PFSK-1 (cell line): ENCODE results near the gene CDK13.

Experiments
- FOXP2 ChIP-seq: optimal IDR thresholded peaks from 2 replicates; pipeline ENCODE3; 2011; ENCODE audit warnings: borderline replicate concordance, control low read depth, inconsistent platforms; ENCODE audit not compliant: insufficient read depth; ENCODE audit errors: extremely low read length, extremely low read depth
- POLR2AphosphoS5 ChIP-seq: IDR thresholded peaks from 2 replicates; pipeline ENCODE4 v1.6.1; 2012; ENCODE audit warnings: low read depth, mild to moderate bottlenecking, control low read depth, low read length, moderate library complexity
- SIN3A ChIP-seq: IDR thresholded peaks from 2 replicates; pipeline ENCODE4 v1.6.1; 2012; ENCODE audit warnings: mild to moderate bottlenecking, low read length, moderate library complexity, borderline replicate concordance; ENCODE audit not compliant: insufficient read depth
- TAF1 ChIP-seq: IDR thresholded peaks from 2 replicates; pipeline ENCODE4 v1.6.1; 2012; ENCODE audit warnings: low read length, control low read depth, borderline replicate concordance; ENCODE audit not compliant: insufficient read depth
- TF ChIP-seq, protein P1 (sequence below), 2 experiments: IDR thresholded peaks; 2 replicates each; pipeline versions ENCODE4 v1.6.1 to v1.8.0; 2011 to 2012; ENCODE audit warnings: low read depth in 2 of 2, low read length in 2 of 2, control low read depth in 1 of 2, inconsistent platforms in 1 of 2, mild to moderate bottlenecking in 1 of 2, moderate library complexity in 1 of 2; ENCODE audit not compliant: insufficient read depth in 1 of 2

CDK13 gene

DNA sequence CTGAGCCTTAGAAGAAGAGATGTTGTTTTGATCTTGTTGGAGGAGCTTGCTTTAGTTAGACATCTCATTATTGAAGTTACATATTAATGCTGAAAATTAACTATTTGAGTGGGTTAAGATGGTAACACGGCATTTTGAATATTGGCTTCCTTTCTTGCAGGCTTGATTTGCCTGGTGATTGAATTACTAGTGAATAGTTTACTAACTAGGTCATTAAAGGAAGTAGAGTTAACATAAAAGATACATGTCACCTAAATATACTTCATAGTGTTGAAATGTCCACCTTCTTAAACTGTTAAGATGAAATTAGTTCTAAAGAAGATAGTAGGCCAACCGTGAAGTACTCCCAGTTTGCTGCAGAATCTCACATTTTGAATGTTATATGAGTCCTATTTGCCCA is 165.9 kb downstream of the CDK13 start:
- TF ChIP-seq POLR2AphosphoS5 (no peak), FOXP2 (no peak), SIN3A (no peak), TAF1 (no peak)
- TF ChIP-seq, protein P1, sequence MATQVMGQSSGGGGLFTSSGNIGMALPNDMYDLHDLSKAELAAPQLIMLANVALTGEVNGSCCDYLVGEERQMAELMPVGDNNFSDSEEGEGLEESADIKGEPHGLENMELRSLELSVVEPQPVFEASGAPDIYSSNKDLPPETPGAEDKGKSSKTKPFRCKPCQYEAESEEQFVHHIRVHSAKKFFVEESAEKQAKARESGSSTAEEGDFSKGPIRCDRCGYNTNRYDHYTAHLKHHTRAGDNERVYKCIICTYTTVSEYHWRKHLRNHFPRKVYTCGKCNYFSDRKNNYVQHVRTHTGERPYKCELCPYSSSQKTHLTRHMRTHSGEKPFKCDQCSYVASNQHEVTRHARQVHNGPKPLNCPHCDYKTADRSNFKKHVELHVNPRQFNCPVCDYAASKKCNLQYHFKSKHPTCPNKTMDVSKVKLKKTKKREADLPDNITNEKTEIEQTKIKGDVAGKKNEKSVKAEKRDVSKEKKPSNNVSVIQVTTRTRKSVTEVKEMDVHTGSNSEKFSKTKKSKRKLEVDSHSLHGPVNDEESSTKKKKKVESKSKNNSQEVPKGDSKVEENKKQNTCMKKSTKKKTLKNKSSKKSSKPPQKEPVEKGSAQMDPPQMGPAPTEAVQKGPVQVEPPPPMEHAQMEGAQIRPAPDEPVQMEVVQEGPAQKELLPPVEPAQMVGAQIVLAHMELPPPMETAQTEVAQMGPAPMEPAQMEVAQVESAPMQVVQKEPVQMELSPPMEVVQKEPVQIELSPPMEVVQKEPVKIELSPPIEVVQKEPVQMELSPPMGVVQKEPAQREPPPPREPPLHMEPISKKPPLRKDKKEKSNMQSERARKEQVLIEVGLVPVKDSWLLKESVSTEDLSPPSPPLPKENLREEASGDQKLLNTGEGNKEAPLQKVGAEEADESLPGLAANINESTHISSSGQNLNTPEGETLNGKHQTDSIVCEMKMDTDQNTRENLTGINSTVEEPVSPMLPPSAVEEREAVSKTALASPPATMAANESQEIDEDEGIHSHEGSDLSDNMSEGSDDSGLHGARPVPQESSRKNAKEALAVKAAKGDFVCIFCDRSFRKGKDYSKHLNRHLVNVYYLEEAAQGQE (IDR thresholded peaks at IDR 0.05; ENCODE audit: insufficient read depth in 1 of 2, low read depth in 2 of 2, low read length in 2 of 2), result no peak

DNA sequence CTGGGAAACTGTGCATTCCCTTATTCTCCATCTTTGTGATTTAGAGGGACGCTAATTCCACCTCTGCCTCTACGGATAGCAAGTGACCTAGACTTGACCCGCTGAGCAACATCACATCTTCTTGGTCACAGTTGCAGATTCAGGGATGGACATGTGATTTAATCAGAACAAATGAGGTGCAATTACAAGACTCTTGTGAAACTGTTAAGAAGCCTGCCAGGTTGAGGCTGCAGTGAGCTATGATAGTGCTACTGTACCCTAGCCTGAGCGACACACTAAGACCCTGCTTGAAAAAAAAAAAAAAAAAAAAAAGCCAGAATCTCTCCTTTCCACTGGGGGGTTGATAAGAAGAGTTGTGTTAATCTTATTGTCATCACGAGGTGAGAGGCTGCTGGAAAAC is 170.0 kb downstream of the CDK13 start:
- no peak for TF ChIP-seq POLR2AphosphoS5
- TF ChIP-seq, protein P1 (IDR thresholded peaks at IDR 0.05; ENCODE audit: insufficient read depth in 1 of 2, low read depth in 2 of 2, low read length in 2 of 2), result no peak
- TF ChIP-seq TAF1, result no peak
- no peak for TF ChIP-seq FOXP2
- TF ChIP-seq SIN3A, result no peak

DNA sequence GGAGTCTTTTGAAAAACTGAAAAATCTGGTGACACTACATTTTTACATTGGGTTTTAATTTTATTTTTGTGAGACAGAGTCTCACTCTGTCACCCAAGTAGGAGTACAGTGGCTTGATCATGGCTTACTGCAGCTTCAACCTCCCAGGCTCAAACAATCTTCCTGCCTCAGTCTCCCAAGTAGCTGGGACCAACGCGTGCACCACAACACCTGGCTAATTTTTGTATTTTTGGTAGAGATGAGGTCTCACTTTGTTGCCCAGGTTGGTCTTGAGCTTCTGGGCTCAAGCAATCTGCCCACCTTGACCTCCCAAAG is 172.8 kb downstream of the CDK13 start:
- TF ChIP-seq, protein P1 (IDR thresholded peaks at IDR 0.05; ENCODE audit: insufficient read depth in 1 of 2, low read depth in 2 of 2, low read length in 2 of 2), result no peak
- TF ChIP-seq FOXP2, result no peak

DNA sequence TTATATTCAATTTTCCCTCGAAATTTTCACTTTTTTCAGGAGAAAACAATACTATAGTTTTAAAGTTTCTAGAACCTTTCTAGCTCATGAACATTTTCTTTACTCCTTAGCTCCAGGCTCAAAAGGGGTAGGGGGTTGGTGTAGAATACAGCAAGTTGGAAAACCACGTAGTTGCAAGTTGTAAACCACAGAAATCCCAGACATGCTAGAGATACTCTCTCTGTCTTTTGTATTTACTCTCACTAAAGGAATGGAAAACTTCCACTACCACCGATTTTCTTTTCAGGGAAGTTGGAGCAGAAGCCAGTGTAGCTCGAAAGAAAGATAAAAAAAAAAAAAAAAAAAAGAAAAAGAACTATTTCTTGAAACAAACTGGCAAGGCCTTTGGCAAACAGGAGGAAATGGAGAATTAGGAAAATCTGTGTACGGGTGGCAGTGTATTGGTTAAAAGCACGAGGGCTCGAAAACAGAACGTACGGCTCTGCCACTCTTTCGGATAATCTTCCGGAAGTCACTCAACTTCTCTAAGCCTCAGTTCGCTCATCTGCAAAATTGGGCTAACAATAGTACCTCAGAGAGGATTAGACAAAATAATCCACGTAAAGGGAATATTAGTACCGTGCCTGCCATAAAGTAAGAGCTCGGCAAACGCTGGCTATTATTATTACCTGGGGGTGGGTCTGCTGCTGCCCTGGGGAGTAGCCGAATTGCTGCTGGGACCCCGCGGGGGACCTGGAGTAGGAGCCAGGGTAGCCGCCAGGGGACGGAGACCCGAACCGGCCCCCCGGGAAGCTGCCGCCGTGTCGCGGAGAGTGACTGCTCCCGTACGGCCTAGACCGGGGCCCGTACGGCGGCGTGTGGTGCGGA is 183.7 kb downstream of the CDK13 start:
- TF ChIP-seq FOXP2 (no peak), SIN3A (no peak), TAF1 (no peak), POLR2AphosphoS5 (no peak)
- TF ChIP-seq, protein P1 (IDR thresholded peaks at IDR 0.05; ENCODE audit: insufficient read depth in 1 of 2, low read depth in 2 of 2, low read length in 2 of 2), result no peak

DNA sequence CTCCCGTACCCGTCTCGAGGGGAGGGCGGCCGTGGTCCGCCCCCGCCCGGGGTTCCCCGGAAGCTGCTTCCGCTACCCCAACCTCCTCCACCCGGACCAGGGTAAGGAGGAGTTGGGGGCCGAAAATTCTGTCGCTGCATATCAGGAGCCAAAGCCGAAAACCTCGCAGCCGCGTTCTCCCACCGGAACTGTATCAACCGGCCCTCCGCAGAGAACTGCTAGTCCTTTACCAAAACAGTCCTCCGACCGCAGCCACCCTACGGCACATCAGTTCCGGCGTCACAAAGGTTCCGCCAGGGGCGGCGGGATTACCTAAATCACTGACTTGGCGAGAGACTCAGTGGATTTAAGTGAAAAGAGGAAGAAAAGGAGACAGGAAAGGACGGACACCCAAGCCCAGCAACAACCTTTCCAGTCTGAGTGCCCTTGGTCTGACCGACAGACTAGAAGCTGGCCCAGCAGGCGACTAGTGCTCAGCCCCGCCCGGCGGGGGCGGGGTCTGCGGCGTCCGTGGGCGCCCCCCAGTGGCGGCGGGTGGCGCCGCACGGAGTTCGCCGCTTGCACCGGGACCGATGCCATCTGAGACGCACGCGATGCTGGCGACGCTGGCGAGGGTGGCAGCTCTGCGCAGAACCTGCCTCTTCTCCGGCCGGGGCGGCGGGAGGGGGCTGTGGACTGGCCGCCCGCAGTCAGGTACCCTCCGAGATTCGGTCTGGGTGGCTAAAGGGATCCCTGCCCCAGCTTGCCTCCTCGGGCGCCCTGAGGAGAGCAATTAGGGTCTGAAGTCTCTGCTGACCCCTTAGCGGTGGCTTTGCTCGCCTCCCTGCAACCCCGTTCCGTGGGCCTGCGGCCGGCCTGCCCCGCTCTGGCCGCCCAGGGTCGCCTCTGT is 184.6 kb downstream of the CDK13 start, which contains the start of the genes MPLKIP and SUGCT:
MPLKIP (minus strand) TSS at position 195 of the 889 bp plus-strand sequence; CDS start at position 140, 55 bp downstream.
SUGCT (plus strand) TSS at position 578 of the 889 bp plus-strand sequence.
- TF ChIP-seq TAF1, result peak; percentile 99
- TF ChIP-seq, protein P1 (IDR thresholded peaks at IDR 0.05; ENCODE audit: insufficient read depth in 1 of 2, low read depth in 2 of 2, low read length in 2 of 2), result peak in 1 of 2 experiments; percentile 68; a peak in 2 of 4 replicates
- peak; percentile 83; the same call in 1 of the 2 replicates for TF ChIP-seq SIN3A
- TF ChIP-seq FOXP2, result no peak
- peak; percentile 78 for TF ChIP-seq POLR2AphosphoS5
